Loucy (cell line): Measurements from ENCODE around the gene CDH5.
"Not testable (repeated sequence)": the region's sequence is repeated elsewhere in the genome, so short reads cannot be mapped to it uniquely, and the experiment has no call there.

Experiments
- H2AFZ ChIP-seq: fragments of 200-600 bp; sonication (generic); 2 replicates; pipeline ENCODE4 v1.6.0; 2016; ENCODE audit warnings: antibody characterized with exemption, mild to moderate bottlenecking, low read length, moderate library complexity
- H3F3A ChIP-seq: fragments of 200-600 bp; 2 replicates; pipeline ENCODE4 v1.6.0; 2016; ENCODE audit warnings: antibody characterized with exemption, low read depth, mild to moderate bottlenecking
- H3K27me3 ChIP-seq: fragments of 200-600 bp; sonication (generic); 2 replicates; pipeline ENCODE4 v1.6.1; 2014; ENCODE audit warnings: low read length, mild to moderate bottlenecking; ENCODE audit not compliant: insufficient read depth, poor library complexity, severe bottlenecking
- H3K36me3 ChIP-seq: fragments of 200-600 bp; sonication (generic); 2 replicates; pipeline ENCODE4 v1.6.1; 2016; ENCODE audit warnings: low read length; ENCODE audit not compliant: insufficient read depth
- H3K4me1 ChIP-seq: fragments of 200-600 bp; sonication (generic); 2 replicates; pipeline ENCODE4 v1.5.1; 2014; ENCODE audit warnings: low read length, mild to moderate bottlenecking; ENCODE audit not compliant: insufficient read depth, poor library complexity, severe bottlenecking
- H3K4me2 ChIP-seq: fragments of 200-600 bp; sonication (generic); 2 replicates; pipeline ENCODE4 v1.6.0; 2014; ENCODE audit warnings: antibody characterized with exemption, low read length, low read depth, mild to moderate bottlenecking; ENCODE audit not compliant: poor library complexity, severe bottlenecking
- H3K4me3 ChIP-seq: fragments of 200-600 bp; sonication (generic); 2 replicates; pipeline ENCODE4 v1.5.1; 2014; ENCODE audit warnings: low read length, mild to moderate bottlenecking, mixed read lengths; ENCODE audit not compliant: poor library complexity, severe bottlenecking
- H3K79me2 ChIP-seq: fragments of 200-600 bp; sonication (generic); 2 replicates; pipeline ENCODE4 v1.6.1; 2014; ENCODE audit warnings: low read length; ENCODE audit not compliant: insufficient read depth
- H3K9ac ChIP-seq: fragments of 200-600 bp; sonication (generic); 2 replicates; pipeline ENCODE4 v1.6.0; 2014; ENCODE audit warnings: mild to moderate bottlenecking, low read depth, low read length, moderate library complexity; ENCODE audit not compliant: poor library complexity, severe bottlenecking
- H3K9me2 ChIP-seq: fragments of 200-600 bp; sonication (generic); replicated peaks from 2 replicates; pipeline ENCODE4 v1.6.1; 2016; ENCODE audit warnings: low read depth, low read length, mixed read lengths
- H3K9me3 ChIP-seq: fragments of 200-600 bp; sonication (generic); 2 replicates; pipeline ENCODE4 v1.6.1; 2014; ENCODE audit warnings: mild to moderate bottlenecking, antibody characterized with exemption, low read length, low read depth; ENCODE audit not compliant: insufficient read depth
- H4K20me1 ChIP-seq: fragments of 200-600 bp; sonication (generic); 2 replicates; pipeline ENCODE4 v1.6.0; 2014; ENCODE audit warnings: antibody characterized with exemption, low read length, mild to moderate bottlenecking; ENCODE audit not compliant: insufficient read depth, poor library complexity, severe bottlenecking
- CTCF ChIP-seq: fragments of 200-600 bp; sonication (generic); conservative IDR thresholded peaks from 2 replicates; pipeline ENCODE4 v1.5.1; 2014; ENCODE audit warnings: mild to moderate bottlenecking, antibody characterized with exemption, low read length
- EZH2phosphoT487 ChIP-seq: fragments of 200-600 bp; IDR thresholded peaks from 2 replicates; pipeline ENCODE4 v1.6.1; 2018; ENCODE audit warnings: antibody characterized with exemption, mild to moderate bottlenecking, moderate library complexity, borderline replicate concordance

The CDH5 gene

GRCh38 chr16:66446737-66447136 is 80.2 kb downstream of the CDH5 start:
- H3K4me1 ChIP-seq = no peaks in the 10 kb centered on the region
- H3F3A ChIP-seq = no peaks in the 10 kb centered on the region
- no peak overlapping the region for H3K4me3 ChIP-seq
- H3K9ac ChIP-seq = no peak overlapping the region
- H3K27me3 ChIP-seq = no peaks in the 10 kb centered on the region
- TF ChIP-seq EZH2phosphoT487 = no peak
- no peak for TF ChIP-seq CTCF
- no peaks in the 10 kb centered on the region for H4K20me1 ChIP-seq
- no peak overlapping the region for H3K4me2 ChIP-seq
- H3K9me2 ChIP-seq = no peaks in the 10 kb centered on the region
- no peaks in the 10 kb centered on the region for H3K79me2 ChIP-seq
- no peaks in the 10 kb centered on the region for H3K36me3 ChIP-seq
- no peak overlapping the region for H2AFZ ChIP-seq
- H3K9me3 ChIP-seq = no peaks in the 10 kb centered on the region

- Histone ChIP-seq H4K20me1 (no peaks in the 10 kb centered on the region), H3K9ac (no peak overlapping the region), H3F3A (no peaks in the 10 kb centered on the region), H3K9me3 (no peaks in the 10 kb centered on the region), H3K4me3 (no peak overlapping the region), H3K4me2 (no peak overlapping the region), H3K27me3 (no peaks in the 10 kb centered on the region), H2AFZ (no peak overlapping the region), H3K36me3 (no peaks in the 10 kb centered on the region), H3K79me2 (no peaks in the 10 kb centered on the region), H3K4me1 (no peaks in the 10 kb centered on the region), H3K9me2 (no peaks in the 10 kb centered on the region)
- no peak for TF ChIP-seq CTCF
- no peak for TF ChIP-seq EZH2phosphoT487
Observed at GRCh38 chr16:66447491-66447890, 81.0 kb downstream of the CDH5 start.

GRCh38 chr16:66451548-66451947 is 85.1 kb downstream of the CDH5 start:
- H3K9me2 ChIP-seq = no peaks in the 10 kb centered on the region
- no peaks in the 10 kb centered on the region for H3K36me3 ChIP-seq
- no peak overlapping the region for H3K4me3 ChIP-seq
- no peaks in the 10 kb centered on the region for H3K27me3 ChIP-seq
- no peaks in the 10 kb centered on the region for H3K79me2 ChIP-seq
- H3K4me1 ChIP-seq = no peaks in the 10 kb centered on the region
- no peak for TF ChIP-seq CTCF
- no peak for TF ChIP-seq EZH2phosphoT487
- H3K4me2 ChIP-seq = no peak overlapping the region
- H3K9ac ChIP-seq = no peak overlapping the region
- no peak overlapping the region for H2AFZ ChIP-seq
- H3K9me3 ChIP-seq = no peaks in the 10 kb centered on the region
- no peaks in the 10 kb centered on the region for H3F3A ChIP-seq
- H4K20me1 ChIP-seq = no peaks in the 10 kb centered on the region

GRCh38 chr16:66453230-66453629 is 86.7 kb downstream of the CDH5 start:
- not testable (repeated sequence) for H3F3A ChIP-seq, H3K4me2 ChIP-seq, H3K9me3 ChIP-seq, H3K4me3 ChIP-seq, H3K9me2 ChIP-seq, H2AFZ ChIP-seq, H3K79me2 ChIP-seq, H3K36me3 ChIP-seq, H3K27me3 ChIP-seq, H3K9ac ChIP-seq, H3K4me1 ChIP-seq, H4K20me1 ChIP-seq
